GM18868 (cell line): ENCODE measurements around the gene NPLOC4.
"Not testable (repeated sequence)": the region's sequence is repeated elsewhere in the genome, so short reads cannot be mapped to it uniquely, and the experiment has no call there.

Experiments
- ATAC-seq: cut with Tn5 transposase; IDR thresholded peaks from one replicate; pipeline ENCODE4 v1.9.1; 2021; ENCODE audit warnings: mild to moderate bottlenecking, moderate library complexity; ENCODE audit not compliant: unreplicated experiment

Gene NPLOC4

GRCh38 chr17:81589612-81590011 is 47.3 kb downstream of the NPLOC4 start:
- no peak for ATAC-seq

- ATAC-seq, result no peak
Measured at GRCh38 chr17:81586096-81586495, 50.8 kb downstream of the NPLOC4 start.

GRCh38 chr17:81584771-81585170 is 52.1 kb downstream of the NPLOC4 start:
- ATAC-seq, result not testable (repeated sequence)

GRCh38 chr17:81583589-81584342 is 53.1 kb downstream of the NPLOC4 start:
- no peak for ATAC-seq

DNA sequence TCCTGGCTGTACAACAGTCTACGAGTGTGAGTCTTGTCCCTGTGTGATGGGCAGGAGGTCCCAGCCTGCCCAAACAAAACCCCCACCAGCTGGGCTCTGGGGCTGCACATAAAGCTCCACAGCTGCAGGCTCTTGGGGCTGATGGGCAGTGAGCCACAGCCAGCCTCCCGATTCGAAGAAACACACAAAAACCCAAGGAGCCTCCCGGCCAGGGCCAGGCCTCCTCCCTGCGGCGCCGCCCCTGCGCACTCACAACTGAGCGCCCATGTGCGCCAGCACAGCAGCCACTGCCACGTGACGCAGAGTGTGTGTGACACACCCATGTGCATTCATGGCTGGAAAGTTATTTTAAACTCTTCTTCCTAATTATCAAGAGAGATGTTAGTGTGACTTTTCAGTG is 54.2 kb downstream of the NPLOC4 start:
- no peak for ATAC-seq

GRCh38 chr17:81582341-81582740 is 54.6 kb downstream of the NPLOC4 start:
- ATAC-seq, result no peak

GRCh38 chr17:81581758-81582157 is 55.2 kb downstream of the NPLOC4 start:
- ATAC-seq, result no peak

GRCh38 chr17:81580481-81580880 is 56.4 kb downstream of the NPLOC4 start:
- ATAC-seq, result no peak

DNA sequence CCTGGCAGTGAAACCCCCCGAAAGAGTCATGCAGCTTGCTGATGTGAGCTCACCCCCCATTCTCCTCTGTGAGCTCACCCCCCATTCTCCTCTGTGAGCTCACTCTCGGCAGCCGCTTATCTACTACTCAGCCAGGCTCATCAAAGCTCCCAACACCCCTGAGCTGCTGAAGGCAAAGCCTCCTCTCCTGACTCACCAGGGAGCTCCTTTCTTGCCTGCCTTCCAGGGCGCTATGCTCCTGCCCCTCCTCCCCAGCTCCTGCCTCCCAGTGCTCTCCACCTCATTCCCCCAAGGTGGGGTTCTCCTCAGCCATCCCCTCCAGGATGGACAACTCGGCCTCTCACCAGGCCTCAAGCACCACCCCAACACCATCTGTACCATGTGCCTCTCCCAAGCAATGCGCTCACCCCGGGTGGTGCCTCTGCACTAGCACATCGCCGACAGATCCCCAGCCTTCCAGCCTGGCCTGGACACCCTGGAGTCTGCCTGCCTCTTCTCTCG is 57.0 kb downstream of the NPLOC4 start:
- no peak for ATAC-seq

- no peak for ATAC-seq
Measured at GRCh38 chr17:81579298-81579697, 57.6 kb downstream of the NPLOC4 start.

- no peak for ATAC-seq
Measured at GRCh38 chr17:81578561-81579225, 58.2 kb downstream of the NPLOC4 start.

GRCh38 chr17:81578038-81578441 is 58.9 kb downstream of the NPLOC4 start:
- no peak for ATAC-seq

GRCh38 chr17:81577278-81578000 is 59.5 kb downstream of the NPLOC4 start:
- ATAC-seq, result no peak

GRCh38 chr17:81576621-81577277 is 60.2 kb downstream of the NPLOC4 start:
- ATAC-seq, result no peak

GRCh38 chr17:81575836-81576235 is 61.1 kb downstream of the NPLOC4 start:
- no peak for ATAC-seq

DNA sequence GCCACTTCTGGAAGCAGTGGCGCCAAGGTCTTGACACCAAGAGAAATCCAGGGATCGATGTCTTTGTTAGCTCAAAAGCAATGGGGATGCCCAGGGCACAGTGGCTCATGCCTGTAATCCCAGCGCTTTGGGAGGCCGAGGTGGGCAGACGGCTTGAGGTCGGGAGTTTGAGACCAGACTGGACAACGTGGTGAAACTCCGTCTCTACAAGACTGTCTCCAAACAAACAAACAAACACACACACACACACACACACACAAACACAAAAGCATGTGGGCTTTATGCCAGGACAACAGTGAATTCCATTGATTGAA is 62.3 kb downstream of the NPLOC4 start:
- no peak for ATAC-seq

DNA sequence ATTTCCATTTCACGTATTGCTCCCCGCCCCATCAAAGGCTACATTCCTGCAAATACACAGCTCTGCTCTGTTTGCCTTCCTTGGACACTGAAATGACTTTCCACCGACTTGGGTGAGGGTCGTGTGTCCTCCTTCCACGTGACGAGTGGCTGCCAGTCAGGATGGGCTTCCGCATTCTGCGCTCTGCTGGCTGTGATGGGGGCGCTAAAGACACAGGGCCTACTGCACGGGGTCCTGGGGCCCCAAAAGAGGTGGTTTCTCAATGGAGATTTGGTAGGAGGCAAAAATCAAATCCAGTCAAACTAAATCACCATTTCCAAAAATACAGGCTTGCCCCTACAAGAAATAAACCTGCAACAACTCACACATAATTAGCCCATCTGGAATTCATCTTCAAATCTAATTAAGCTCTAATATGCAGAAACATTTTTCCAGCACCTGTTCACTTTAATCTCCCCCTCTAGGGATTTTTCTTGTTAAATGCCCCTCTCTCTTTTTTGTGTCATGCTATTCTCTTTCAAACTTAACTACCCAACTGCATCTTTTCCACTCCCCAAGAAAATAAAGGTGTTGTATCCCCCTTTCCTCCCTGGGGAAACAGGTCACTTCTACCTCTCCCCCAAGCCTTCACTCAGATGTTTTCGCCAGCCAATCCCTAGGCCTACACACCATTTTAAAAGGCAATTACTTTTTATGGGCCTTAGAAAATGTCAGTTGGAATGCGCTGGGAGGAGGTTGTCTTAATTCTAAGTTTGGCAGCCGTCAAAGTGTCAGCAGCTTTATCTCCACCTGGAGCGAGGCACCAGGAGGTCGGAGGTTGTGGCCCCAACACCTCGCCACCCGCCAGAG is 62.9 kb downstream of the NPLOC4 start:
- ATAC-seq, result no peak

DNA sequence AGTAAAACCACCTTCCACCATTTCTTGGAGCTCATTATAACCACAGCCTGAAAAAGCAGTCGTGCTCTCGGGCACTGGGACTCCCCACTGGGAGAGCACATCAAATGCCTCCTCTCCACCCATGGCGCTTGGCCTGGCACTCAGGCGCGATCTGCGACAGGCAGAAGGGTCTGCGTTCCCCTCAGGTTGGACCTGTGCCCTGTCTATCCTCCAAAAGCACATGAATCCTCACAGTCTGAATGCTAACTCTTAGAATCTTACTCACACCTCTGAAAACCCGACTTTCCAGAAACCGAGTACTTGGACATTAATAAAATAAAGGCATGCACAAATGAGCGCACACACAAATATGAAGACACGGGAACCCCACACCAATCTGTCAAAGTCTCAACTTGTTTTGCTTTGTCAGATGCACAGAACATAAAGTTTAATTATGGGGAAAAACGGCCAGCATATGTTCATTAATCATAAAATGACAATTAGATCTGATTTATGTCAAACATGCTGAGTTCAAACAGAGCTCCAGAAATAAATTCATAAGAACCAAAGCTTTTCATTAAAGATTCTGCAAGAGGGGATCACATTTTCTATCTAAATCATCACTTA is 64.2 kb downstream of the NPLOC4 start:
- ATAC-seq, result no peak

DNA sequence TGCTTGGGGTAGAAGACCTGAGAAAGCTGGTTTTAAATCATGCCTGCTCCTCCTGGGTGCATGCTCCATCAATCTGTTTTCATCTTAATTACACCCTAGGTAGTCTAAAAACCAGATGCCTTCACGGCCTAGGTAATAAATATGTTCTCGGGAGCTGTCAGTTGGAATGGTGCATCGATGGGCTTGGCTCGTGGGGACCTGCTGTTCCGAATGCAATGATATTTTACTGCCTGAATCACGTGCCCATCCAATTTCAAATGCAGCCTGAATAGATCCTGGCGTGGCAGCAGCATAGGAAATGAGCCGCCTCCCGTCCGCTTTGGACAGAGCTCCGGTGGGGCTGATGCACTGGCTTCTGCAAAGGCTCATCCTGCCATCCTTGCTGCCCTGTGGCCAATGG is 65.9 kb downstream of the NPLOC4 start:
- no peak for ATAC-seq

DNA sequence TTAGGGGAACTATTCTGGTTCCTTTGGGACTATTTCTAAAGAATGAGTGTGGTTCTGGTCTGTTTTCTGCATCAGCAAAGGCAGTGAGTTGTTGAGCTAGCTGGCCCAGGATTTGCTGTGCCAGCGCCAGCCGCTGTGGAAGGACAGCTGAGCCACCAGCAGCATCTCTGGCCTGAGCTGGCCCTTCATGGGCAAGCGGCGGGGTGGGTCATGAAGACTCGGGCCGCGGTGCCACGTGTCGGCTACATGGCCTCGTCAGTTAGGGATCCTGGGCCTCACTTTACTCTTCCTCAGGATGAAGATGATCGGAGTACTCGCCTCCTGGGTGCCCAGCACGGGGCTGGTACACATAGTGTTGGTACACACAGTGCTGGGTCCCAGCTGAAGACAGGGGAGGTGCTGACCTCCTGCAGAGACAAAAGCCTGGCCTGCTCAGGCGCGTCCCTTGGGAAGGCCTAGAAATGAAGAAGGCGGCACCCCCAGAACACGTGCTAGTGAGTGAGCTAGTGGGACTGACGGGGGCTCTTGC is 66.9 kb downstream of the NPLOC4 start:
- ATAC-seq, result no peak
